ENCODE data around the gene HMGCL.

DNA sequence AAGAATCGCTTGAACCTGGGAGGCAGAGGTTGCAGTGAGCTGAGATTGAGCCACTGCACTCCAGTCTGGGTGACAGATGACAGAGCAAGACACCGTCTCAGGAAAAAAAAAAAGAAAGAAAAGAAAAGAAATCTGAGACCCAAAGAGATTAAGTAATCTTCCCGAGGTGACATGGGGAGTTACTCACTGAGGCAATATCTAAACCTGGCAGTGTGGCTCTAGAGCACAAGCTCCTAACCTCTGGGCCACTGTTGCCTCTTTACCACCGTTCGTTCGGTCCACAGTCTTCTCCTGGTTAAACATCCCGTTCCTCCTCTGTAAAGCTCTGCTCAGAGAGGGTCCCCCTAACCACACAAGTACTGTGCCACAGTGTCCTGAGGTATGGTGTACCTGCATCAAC, 1.5 kb downstream of the HMGCL start:
- TF ChIP-seq, protein P1, sequence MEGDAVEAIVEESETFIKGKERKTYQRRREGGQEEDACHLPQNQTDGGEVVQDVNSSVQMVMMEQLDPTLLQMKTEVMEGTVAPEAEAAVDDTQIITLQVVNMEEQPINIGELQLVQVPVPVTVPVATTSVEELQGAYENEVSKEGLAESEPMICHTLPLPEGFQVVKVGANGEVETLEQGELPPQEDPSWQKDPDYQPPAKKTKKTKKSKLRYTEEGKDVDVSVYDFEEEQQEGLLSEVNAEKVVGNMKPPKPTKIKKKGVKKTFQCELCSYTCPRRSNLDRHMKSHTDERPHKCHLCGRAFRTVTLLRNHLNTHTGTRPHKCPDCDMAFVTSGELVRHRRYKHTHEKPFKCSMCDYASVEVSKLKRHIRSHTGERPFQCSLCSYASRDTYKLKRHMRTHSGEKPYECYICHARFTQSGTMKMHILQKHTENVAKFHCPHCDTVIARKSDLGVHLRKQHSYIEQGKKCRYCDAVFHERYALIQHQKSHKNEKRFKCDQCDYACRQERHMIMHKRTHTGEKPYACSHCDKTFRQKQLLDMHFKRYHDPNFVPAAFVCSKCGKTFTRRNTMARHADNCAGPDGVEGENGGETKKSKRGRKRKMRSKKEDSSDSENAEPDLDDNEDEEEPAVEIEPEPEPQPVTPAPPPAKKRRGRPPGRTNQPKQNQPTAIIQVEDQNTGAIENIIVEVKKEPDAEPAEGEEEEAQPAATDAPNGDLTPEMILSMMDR (tag by site-specific recombination; IDR thresholded peaks at IDR 0.05), result no peak
- TF ChIP-seq, protein P2, sequence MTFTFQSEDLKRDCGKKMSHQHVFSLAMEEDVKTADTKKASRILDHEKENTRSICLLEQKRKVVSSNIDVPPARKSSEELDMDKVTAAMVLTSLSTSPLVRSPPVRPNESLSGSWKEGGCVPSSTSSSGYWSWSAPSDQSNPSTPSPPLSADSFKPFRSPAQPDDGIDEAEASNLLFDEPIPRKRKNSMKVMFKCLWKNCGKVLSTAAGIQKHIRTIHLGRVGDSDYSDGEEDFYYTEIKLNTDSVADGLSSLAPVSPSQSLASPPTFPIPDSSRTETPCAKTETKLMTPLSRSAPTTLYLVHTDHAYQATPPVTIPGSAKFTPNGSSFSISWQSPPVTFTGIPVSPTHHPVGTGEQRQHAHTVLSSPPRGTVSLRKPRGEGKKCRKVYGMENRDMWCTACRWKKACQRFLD (tag by site-specific recombination; IDR thresholded peaks at IDR 0.05), result no peak
- TF ChIP-seq, protein P3, sequence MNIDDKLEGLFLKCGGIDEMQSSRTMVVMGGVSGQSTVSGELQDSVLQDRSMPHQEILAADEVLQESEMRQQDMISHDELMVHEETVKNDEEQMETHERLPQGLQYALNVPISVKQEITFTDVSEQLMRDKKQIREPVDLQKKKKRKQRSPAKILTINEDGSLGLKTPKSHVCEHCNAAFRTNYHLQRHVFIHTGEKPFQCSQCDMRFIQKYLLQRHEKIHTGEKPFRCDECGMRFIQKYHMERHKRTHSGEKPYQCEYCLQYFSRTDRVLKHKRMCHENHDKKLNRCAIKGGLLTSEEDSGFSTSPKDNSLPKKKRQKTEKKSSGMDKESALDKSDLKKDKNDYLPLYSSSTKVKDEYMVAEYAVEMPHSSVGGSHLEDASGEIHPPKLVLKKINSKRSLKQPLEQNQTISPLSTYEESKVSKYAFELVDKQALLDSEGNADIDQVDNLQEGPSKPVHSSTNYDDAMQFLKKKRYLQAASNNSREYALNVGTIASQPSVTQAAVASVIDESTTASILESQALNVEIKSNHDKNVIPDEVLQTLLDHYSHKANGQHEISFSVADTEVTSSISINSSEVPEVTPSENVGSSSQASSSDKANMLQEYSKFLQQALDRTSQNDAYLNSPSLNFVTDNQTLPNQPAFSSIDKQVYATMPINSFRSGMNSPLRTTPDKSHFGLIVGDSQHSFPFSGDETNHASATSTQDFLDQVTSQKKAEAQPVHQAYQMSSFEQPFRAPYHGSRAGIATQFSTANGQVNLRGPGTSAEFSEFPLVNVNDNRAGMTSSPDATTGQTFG (tag by site-specific recombination; IDR thresholded peaks at IDR 0.05; ENCODE audit: borderline replicate concordance), result no peak
- no peak for TF ChIP-seq ZNF830 (tag by site-specific recombination; IDR thresholded peaks at IDR 0.05; ENCODE audit: low read depth)
- no peak for TF ChIP-seq ZNF324 (tag by site-specific recombination; IDR thresholded peaks at IDR 0.05)
- TF ChIP-seq, protein P4, sequence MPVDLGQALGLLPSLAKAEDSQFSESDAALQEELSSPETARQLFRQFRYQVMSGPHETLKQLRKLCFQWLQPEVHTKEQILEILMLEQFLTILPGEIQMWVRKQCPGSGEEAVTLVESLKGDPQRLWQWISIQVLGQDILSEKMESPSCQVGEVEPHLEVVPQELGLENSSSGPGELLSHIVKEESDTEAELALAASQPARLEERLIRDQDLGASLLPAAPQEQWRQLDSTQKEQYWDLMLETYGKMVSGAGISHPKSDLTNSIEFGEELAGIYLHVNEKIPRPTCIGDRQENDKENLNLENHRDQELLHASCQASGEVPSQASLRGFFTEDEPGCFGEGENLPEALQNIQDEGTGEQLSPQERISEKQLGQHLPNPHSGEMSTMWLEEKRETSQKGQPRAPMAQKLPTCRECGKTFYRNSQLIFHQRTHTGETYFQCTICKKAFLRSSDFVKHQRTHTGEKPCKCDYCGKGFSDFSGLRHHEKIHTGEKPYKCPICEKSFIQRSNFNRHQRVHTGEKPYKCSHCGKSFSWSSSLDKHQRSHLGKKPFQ (tag by site-specific recombination; IDR thresholded peaks at IDR 0.05), result no peak
- TF ChIP-seq MYNN (tag by site-specific recombination; IDR thresholded peaks at IDR 0.05; ENCODE audit: borderline replicate concordance), result no peak
- TF ChIP-seq, protein P5, sequence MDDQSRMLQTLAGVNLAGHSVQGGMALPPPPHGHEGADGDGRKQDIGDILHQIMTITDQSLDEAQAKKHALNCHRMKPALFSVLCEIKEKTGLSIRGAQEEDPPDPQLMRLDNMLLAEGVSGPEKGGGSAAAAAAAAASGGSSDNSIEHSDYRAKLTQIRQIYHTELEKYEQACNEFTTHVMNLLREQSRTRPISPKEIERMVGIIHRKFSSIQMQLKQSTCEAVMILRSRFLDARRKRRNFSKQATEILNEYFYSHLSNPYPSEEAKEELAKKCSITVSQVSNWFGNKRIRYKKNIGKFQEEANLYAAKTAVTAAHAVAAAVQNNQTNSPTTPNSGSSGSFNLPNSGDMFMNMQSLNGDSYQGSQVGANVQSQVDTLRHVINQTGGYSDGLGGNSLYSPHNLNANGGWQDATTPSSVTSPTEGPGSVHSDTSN (CRISPR knock-in tag; IDR thresholded peaks at IDR 0.05), result no peak
- no peak for TF ChIP-seq INSM2 (tag by site-specific recombination; IDR thresholded peaks at IDR 0.05)
- no peak for TF ChIP-seq ZNF701 (tag by site-specific recombination; IDR thresholded peaks at IDR 0.05)
- TF ChIP-seq ZNF274 (IDR thresholded peaks at IDR 0.05; ENCODE audit: low read length), result no peak
- TF ChIP-seq ZNF274 (tag by site-specific recombination; IDR thresholded peaks at IDR 0.05; ENCODE audit: borderline replicate concordance), result no peak

All from HEK293 (cell line).